ENCODE results near the gene DYNC2H1.
"Not testable (repeated sequence)": the region's sequence is repeated elsewhere in the genome, so short reads cannot be mapped to it uniquely, and the experiment has no call there.

Gene DYNC2H1

DNA sequence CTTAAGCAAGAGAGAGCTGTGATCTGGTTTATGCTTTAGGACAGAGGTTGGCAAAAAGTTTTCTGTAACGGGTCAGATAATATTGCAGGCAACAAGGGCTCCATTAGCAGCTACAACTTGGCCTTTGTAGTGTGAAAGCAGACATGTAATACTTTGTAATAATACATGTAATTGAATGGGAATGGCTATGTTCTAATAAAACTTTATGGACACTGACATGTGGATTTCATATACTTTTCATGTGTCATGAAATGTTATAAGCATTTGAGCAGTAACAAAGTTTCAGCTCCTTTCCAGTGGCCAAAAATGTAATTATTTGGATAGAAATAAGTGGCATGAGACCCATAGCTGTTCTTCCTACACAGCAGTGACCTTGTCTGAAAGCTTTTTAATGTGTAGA, 3.1 kb downstream of the DYNC2H1 start:
- TF ChIP-seq, protein P1, sequence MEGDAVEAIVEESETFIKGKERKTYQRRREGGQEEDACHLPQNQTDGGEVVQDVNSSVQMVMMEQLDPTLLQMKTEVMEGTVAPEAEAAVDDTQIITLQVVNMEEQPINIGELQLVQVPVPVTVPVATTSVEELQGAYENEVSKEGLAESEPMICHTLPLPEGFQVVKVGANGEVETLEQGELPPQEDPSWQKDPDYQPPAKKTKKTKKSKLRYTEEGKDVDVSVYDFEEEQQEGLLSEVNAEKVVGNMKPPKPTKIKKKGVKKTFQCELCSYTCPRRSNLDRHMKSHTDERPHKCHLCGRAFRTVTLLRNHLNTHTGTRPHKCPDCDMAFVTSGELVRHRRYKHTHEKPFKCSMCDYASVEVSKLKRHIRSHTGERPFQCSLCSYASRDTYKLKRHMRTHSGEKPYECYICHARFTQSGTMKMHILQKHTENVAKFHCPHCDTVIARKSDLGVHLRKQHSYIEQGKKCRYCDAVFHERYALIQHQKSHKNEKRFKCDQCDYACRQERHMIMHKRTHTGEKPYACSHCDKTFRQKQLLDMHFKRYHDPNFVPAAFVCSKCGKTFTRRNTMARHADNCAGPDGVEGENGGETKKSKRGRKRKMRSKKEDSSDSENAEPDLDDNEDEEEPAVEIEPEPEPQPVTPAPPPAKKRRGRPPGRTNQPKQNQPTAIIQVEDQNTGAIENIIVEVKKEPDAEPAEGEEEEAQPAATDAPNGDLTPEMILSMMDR (IDR thresholded peaks at IDR 0.05; ENCODE audit: low read depth, low read length, missing control alignments), result no peak
- DNase-seq (ENCODE audit: extremely low read depth, low read depth), result no peak
- H3K4me3 ChIP-seq (replicated peaks; ENCODE audit: low read depth, low read length), result peak overlapping the region; percentile 85

DNA sequence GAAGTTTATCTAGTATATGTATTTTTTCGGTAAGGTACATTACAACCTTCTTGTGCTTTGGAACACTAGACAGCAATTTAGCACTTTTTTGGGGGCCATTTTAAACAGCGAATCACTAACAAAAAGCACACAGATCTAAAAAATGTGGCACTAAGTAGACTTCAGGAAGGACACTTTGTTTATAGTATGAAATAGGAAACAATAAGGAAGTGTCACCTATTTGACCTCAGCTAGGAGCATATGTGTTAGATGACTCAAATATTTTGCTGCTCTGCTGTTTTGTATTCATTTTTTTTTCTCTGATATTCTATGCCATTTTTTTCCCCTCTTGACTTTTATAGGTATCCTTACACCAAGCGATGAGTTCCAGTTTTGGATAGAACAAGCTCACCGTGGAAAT, 5.6 kb downstream of the DYNC2H1 start:
- no peak for DNase-seq (ENCODE audit: extremely low read depth, low read depth)
- H3K4me3 ChIP-seq (replicated peaks; ENCODE audit: low read depth, low read length), result no peak overlapping the region
- TF ChIP-seq, protein P1 (IDR thresholded peaks at IDR 0.05; ENCODE audit: low read depth, low read length, missing control alignments), result no peak

DNA sequence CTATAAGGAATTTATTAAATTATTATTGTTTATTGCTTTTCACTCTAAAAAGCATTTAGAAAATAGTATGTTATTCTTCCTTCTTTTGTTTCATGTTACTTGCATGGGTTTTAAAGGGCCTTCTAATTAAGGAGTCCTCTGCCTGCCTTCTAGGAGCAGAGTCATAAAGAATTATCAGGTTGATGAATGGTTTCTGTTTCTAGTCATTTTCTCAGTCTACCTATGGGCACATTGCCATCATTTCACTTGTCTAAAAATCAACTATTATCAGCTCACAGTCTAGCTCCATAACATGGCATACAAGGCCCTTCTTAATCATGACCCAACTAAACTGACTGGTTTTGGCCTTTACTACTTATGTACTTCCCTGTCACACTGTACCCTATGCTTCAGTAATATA, 16.2 kb downstream of the DYNC2H1 start:
- DNase-seq (ENCODE audit: extremely low read depth, low read depth), result no peak
- no peak overlapping the region for H3K4me3 ChIP-seq (replicated peaks; ENCODE audit: low read depth, low read length)
- TF ChIP-seq, protein P1 (IDR thresholded peaks at IDR 0.05; ENCODE audit: low read depth, low read length, missing control alignments), result no peak

DNA sequence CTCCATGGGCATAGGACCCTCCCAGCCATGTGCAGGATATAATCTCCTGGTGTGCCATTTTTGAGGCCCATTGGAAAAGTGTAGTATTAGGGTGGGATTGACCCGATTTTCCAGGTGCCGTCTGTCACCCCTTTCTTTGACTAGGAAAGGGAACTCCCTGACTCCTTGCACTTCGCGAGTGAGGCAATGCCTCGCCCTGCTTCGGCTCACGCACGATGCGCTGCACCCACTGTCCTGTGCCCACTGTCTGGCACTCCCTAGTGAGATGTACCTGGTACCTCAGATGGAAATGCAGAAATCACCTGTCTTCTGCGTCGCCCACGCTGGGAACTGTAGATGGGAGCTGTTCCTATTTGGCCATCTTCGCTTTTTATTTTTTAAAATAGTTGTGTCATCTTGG, 32.8 kb downstream of the DYNC2H1 start:
- DNase-seq (ENCODE audit: extremely low read depth, low read depth); H3K4me3 ChIP-seq (replicated peaks; ENCODE audit: low read depth, low read length): not testable (repeated sequence)

DNA sequence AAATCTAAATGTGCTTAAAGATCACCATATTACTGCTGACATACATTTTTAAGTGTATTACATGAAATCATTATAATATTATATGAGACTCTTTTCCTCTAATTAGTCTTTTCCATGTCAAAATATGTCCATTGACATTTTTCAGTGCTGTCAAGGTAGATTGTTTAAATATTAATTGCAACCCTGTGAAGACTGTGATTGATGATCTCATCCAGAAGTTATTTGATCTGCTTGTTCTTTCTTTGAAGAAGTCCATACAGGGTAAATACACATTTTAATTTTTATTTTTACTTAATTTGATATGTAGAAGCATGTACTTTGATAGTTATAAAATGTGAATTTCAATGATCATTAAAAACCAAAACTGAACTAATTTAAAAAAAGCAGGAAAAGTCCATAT, 38.4 kb downstream of the DYNC2H1 start:
- TF ChIP-seq, protein P1 (IDR thresholded peaks at IDR 0.05; ENCODE audit: low read depth, low read length, missing control alignments), result no peak
- no peak for DNase-seq (ENCODE audit: extremely low read depth, low read depth)
- H3K4me3 ChIP-seq (replicated peaks; ENCODE audit: low read depth, low read length), result no peak overlapping the region

DNA sequence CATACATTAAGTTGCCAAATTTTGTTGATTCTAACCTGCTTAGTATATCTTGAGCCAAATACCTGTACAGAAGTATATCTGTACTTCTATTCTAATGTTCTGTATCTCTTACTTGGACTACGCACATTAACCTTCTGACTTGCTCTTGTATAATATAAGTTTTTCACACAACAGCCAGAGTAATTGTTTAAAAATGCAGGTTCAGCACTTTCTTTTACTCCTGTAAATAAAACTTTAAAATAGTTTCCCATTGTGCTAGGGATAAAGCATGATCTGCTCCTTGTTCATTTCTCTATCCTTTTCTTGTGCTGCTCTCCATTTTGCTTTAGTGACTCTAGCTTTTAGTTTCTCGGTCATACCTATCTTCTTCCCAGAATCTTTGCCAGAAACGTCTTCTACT, 48.3 kb downstream of the DYNC2H1 start:
- no peak overlapping the region for H3K4me3 ChIP-seq (replicated peaks; ENCODE audit: low read depth, low read length)
- no peak for DNase-seq (ENCODE audit: extremely low read depth, low read depth)

DNA sequence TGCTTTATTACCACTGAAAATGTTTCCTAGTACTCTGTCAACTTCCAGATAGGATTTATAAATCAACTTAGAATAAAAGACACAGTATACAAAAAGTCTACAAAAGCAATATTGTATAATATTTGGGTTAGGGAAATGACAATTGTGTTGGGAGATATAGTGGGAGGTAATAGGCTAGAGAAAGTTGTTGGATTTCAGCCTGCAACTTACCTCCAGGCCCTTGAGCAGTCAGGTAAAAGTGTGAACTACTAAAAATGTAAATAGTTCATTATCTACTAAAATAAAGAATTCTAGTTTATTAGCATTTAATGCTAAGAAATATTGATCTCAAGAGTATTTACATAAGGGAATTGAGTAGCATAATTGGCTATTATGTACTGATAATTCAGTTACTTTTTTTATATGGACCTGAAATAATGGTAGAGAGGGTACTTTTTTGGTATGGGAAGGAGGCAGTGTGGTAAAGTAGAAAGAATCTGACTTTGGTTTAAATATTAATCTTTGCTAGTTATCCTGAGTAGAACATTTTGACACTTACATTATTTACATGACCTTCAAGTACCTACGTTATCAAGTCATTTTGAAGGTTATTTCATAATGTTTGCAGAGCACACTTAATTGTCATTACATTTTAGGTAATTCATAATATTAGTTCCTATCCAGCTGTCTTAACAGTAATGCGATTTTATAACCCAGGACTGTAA, 55.0 kb downstream of the DYNC2H1 start:
- no peak overlapping the region for H3K4me3 ChIP-seq (replicated peaks; ENCODE audit: low read depth, low read length)
- no peak for DNase-seq (ENCODE audit: extremely low read depth, low read depth)
- TF ChIP-seq, protein P1 (IDR thresholded peaks at IDR 0.05; ENCODE audit: low read depth, low read length, missing control alignments), result no peak

More for the DNA sequence above, 48.3 kb downstream of the DYNC2H1 start:
- TF ChIP-seq, protein P1 (IDR thresholded peaks at IDR 0.05; ENCODE audit: low read depth, low read length, missing control alignments), result no peak
